ENCODE results near the gene DENND1A. TPM values are rescaled to one million over a fixed set of nuclear protein-coding genes. Genes with fewer than 3 reads are reported as not detected.

Gene DENND1A
- total RNA-seq, 1 donor from 2014 or later = 15.4 TPM

DNA sequence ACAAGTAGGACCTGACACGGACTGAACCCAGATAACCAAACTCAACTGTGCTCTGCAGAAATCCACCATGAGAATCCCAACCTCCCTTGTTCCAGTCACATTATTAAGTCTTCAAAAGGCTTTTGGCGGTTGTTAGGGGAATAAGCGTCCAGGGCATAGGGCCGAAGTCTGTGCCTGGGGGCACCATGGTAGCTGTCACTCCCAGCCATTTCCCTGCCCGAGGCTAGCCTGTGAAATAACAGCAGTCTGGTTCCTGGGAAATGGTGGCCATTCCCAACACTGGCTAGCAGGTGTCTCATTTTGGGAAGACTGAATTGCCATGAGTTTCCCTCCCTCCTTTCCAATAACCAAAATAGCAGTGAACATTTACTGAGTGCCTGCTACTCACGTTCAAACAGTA lies 451.8 kb downstream of the DENND1A start:
- no peak for TF ChIP-seq CTCF (IDR thresholded peaks at IDR 0.05)
- H3K9me3 ChIP-seq = no peaks in the 10 kb centered on the region
- intact Hi-C loops (cut with DNase I) = no loop called here
- H3K36me3 ChIP-seq = no peaks in the 10 kb centered on the region
- no peak overlapping the region for H3K27ac ChIP-seq
- peak; percentile 12 for DNase-seq
- no peak overlapping the region for H3K4me3 ChIP-seq
- H3K27me3 ChIP-seq = no peaks in the 10 kb centered on the region
- no peak for ATAC-seq
- no peaks in the 10 kb centered on the region for H3K4me1 ChIP-seq

- Histone ChIP-seq H3K36me3 (no peaks in the 10 kb centered on the region), H3K4me3 (no peak overlapping the region), H3K27me3 (no peaks in the 10 kb centered on the region), H3K27ac (no peak overlapping the region), H3K9me3 (no peaks in the 10 kb centered on the region), H3K4me1 (no peaks in the 10 kb centered on the region)
- ATAC-seq = no peak
- DNase-seq = peak; percentile 37
- intact Hi-C loops (cut with DNase I) = no loop called here
- TF ChIP-seq CTCF (IDR thresholded peaks at IDR 0.05) = no peak
These were observed 454.5 kb downstream of the DENND1A start for GRCh38 chr9:123475407-123475806.

DNA sequence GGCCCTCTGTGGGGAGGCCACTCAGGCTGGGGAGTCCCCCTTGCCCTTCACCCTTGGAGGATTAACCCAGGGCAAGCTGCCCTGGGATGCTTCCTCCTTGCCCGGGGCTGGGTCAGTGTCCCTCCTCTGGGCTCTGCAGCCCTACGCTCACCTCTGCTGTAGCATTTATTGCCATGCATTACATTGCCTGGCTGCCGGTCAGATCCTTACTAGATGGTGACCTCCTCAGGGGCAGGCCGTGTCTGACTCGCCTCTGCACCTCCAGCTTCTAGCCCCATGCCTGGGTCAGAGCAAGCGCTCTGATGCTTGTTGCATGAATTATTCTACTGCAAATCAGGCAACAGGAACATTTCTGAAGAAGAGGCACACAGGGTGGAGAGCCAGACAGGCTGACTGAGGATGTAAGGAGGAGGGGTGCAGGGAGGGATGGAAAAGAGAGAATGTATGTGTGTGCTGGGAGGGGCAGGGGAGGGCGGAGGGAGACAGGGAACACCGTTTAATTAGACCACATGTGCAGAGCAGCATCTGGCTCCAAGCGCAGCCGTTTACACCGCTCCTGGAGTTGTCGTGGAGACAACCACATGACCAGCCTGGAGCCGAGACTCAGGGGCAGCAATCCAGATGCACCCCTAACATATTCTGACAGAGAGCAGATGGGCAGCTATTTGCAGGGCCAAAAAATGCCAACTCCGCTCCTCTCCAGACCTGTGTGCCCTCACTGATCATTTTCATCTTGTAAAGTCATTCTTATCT lies 456.9 kb downstream of the DENND1A start:
- DNase-seq (no peak), ATAC-seq (no peak)
- intact Hi-C loops (cut with DNase I) = no loop called here

DNA sequence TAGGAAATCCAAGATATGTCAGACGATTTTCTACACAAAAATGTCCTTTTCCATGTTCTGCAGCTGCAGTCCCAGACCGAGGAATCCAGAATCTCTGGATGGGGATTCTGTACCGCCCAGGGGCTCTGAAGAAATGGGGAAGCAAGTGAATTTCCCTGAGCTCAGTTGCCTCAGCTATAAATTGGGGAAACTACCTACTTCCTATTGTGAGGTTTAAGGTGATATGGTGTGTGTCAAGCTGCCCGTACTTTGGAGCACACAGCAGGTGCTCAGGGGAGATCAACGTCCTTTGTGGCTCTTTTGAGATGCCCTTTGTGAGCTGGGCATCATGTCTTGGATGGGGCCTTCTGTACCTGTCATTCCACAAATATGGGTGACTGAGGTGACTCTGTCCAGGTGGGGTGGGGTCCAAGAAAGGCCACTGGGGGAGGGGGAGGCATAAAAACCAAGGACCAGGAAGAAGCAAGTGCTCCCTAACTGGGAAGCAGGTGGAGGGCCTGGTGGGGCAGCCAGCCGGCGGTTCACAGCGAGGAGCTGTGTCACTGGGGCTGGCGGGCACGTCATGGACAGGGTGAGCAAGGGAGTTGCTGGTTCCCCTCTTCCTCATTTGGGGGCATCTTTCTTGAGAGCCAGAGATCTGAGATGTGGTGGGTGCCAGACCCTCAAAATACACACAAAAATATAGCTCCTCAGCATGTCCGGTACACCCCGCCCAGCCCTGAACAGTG lies 457.9 kb downstream of the DENND1A start:
- Histone ChIP-seq H3K4me1 (no peaks in the 10 kb centered on the region), H3K27ac (no peak overlapping the region), H3K27me3 (no peaks in the 10 kb centered on the region), H3K36me3 (no peaks in the 10 kb centered on the region), H3K9me3 (no peaks in the 10 kb centered on the region), H3K4me3 (no peak overlapping the region)
- no peak for TF ChIP-seq CTCF (IDR thresholded peaks at IDR 0.05)
- no peak for DNase-seq
- intact Hi-C loops (cut with DNase I) = no loop called here
- ATAC-seq = no peak

More for the DNA sequence above, 456.9 kb downstream of the DENND1A start:
- Histone ChIP-seq H3K36me3 (no peaks in the 10 kb centered on the region), H3K4me1 (no peaks in the 10 kb centered on the region), H3K9me3 (no peaks in the 10 kb centered on the region), H3K27me3 (no peaks in the 10 kb centered on the region), H3K27ac (no peak overlapping the region), H3K4me3 (no peak overlapping the region)
- TF ChIP-seq CTCF (IDR thresholded peaks at IDR 0.05) = no peak

DNA sequence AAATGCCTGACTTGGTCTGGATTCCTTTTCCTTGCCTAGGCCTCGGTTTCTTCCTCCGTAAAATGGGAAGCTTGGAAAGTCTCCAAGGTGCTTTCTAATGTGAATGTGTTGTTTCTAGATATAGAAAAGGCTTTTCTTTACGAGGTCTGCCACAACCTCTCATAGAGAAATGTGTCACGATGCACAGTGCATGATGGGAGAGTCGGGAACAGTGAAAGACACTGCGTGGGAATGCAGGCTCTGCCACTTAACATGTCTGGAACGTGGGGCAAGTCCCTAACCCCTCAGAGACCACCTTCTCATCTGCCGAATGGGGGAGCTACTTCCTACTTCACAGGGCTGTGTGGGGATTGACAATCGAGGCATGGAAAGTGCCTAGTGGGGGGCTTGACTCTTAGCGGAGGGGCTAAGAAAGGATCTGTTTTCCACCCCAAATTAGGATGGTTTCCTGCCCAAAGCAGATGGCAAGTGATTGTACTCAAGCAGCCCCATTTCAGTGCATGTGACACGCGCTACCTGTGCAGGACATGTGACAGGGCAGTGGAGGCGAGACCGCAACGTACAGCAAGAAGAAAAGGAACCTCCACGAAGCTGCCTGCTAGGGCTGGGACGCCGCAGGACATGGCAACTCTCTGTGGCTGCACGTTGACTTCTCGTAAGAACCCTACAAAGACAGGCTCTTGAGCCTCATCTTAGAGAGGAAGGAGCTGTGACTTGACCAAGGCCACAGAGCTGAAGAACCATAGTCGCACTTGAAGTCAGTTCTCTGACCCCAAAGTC lies 458.7 kb downstream of the DENND1A start:
- ATAC-seq (no peak), DNase-seq (no peak)
- no peak overlapping the region for H3K27ac ChIP-seq
- no peaks in the 10 kb centered on the region for H3K36me3 ChIP-seq
- no peaks in the 10 kb centered on the region for H3K9me3 ChIP-seq
- no peak for TF ChIP-seq CTCF (IDR thresholded peaks at IDR 0.05)
- intact Hi-C loops (cut with DNase I) = no loop called here
- no peak overlapping the region for H3K4me3 ChIP-seq
- H3K27me3 ChIP-seq = no peaks in the 10 kb centered on the region
- H3K4me1 ChIP-seq = no peaks in the 10 kb centered on the region

Measured in upper lobe of right lung (tissue), 1 donor.